HG03432 (cell line): ENCODE results near the gene CDX2.

Experiments
- ATAC-seq: cut with Tn5 transposase; IDR thresholded peaks from one replicate; pipeline ENCODE4 v1.9.1; 2021; ENCODE audit warnings: mild to moderate bottlenecking, moderate library complexity; ENCODE audit not compliant: unreplicated experiment

Gene CDX2

GRCh38 chr13:27933118-27933517 lies 36.0 kb downstream of the CDX2 start:
- ATAC-seq, result no peak

- no peak for ATAC-seq
These were observed 39.2 kb downstream of the CDX2 start for GRCh38 chr13:27929868-27930267.

GRCh38 chr13:27928805-27929753 lies 40.0 kb downstream of the CDX2 start:
- no peak for ATAC-seq

- no peak for ATAC-seq
These were observed 40.7 kb downstream of the CDX2 start for GRCh38 chr13:27928353-27928804.

- ATAC-seq, result no peak
These were observed 41.4 kb downstream of the CDX2 start for GRCh38 chr13:27927444-27928352.

- no peak for ATAC-seq
These were observed 42.3 kb downstream of the CDX2 start for GRCh38 chr13:27926644-27927434.

GRCh38 chr13:27925220-27925991 lies 43.7 kb downstream of the CDX2 start:
- no peak for ATAC-seq

- ATAC-seq, result no peak
These were observed 44.5 kb downstream of the CDX2 start for GRCh38 chr13:27924529-27925141.

GRCh38 chr13:27923794-27924528 lies 45.2 kb downstream of the CDX2 start:
- no peak for ATAC-seq

- ATAC-seq, result no peak
These were observed 46.1 kb downstream of the CDX2 start for GRCh38 chr13:27922883-27923612.

GRCh38 chr13:27921961-27922882 lies 46.9 kb downstream of the CDX2 start:
- ATAC-seq, result no peak

- ATAC-seq, result no peak
These were observed 47.6 kb downstream of the CDX2 start for GRCh38 chr13:27921421-27921960.

- ATAC-seq, result no peak
These were observed 48.3 kb downstream of the CDX2 start for GRCh38 chr13:27920677-27921420.

- peak; percentile 70 for ATAC-seq
These were observed 49.0 kb downstream of the CDX2 start, which contains the start of gene PDX1 for GRCh38 chr13:27919934-27920676. TSS of gene PDX1 (plus strand) at chr13:27920000. CDS start at chr13:27920139, 139 bp downstream.

- no peak for ATAC-seq
These were observed 49.5 kb downstream of the CDX2 start for GRCh38 chr13:27919659-27919933.
